Stomach smooth muscle (tissue), 2 donors: ENCODE measurements around the gene SHB.
"Not testable (repeated sequence)": the region's sequence is repeated elsewhere in the genome, so short reads cannot be mapped to it uniquely, and the experiment has no call there.

Experiments
- H3K27ac ChIP-seq: one replicate; pipeline ENCODE4 v1.7.0; 2013; ENCODE audit warnings: mild to moderate bottlenecking, low read length, inconsistent platforms
- H3K27me3 ChIP-seq, 2 donors: one replicate each; pipeline ENCODE4 v1.7.0; 2013; ENCODE audit warnings: low read length in 2 of 2; ENCODE audit not compliant: insufficient read depth in 2 of 2, control insufficient read depth in 1 of 2
- H3K36me3 ChIP-seq, 2 donors: one replicate each; pipeline ENCODE4 v1.7.0; 2013; ENCODE audit warnings: low read length in 2 of 2; ENCODE audit not compliant: control insufficient read depth in 2 of 2, insufficient read depth in 2 of 2
- H3K4me1 ChIP-seq: one replicate; pipeline ENCODE4 v1.7.0; 2013; ENCODE audit warnings: low read length; ENCODE audit not compliant: control insufficient read depth, insufficient read depth
- H3K4me3 ChIP-seq, 2 donors: one replicate each; pipeline ENCODE4 v1.7.0; 2013; ENCODE audit warnings: low read length in 2 of 2
- H3K9ac ChIP-seq, 2 donors: one replicate each; pipeline ENCODE4 v1.7.0; 2013; ENCODE audit warnings: low read length in 2 of 2, mild to moderate bottlenecking in 1 of 2
- H3K9me3 ChIP-seq, 2 donors: one replicate each; pipeline ENCODE4 v1.7.0; 2013; ENCODE audit warnings: low read length in 2 of 2; ENCODE audit not compliant: control insufficient read depth in 2 of 2
- donor health status: healthy.
- donor health status: Pancreatic carcinoma.

The SHB gene

DNA sequence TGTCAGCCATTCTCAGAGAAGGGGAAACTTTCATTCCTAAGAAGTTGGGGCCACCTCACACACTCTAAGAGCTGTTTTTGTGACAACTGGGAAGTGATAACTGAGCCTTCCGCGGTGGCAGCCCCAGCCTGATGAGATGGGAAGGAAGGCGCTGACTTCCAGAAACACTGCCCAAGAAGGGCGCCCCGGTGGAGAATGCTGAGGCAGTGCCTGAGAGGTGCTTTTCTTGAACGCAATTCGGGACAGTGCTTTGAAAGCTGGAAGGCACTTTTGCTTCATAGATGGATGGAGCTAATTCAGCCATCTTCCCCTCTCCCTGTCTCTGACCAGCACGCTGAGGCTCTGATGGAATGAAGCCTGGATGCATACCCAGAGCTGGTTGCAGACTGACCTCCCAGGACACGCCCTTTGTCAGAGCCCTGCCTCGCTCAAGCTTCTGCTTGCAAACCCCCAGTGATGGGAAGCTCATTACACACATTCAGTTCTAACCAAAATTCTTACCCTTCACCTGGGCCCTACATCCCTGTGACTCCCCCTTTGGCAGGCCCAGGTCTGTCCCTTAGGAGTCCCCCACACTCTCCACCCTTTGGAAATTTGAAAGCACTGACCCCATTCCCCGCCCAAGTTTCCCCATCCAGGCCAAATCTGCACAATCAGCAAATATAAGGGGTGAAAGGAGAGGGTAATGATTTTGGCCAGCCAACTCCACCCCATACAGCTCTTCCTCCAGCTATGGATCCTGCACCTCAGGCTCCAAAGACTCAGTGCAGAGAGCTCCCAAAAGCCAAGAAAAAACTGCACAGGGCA is 98.5 kb downstream of the SHB start:
- H3K27me3 ChIP-seq: no peaks in the 10 kb centered on the region
- peaks cover 7% of the 10 kb centered on the region for H3K4me1 ChIP-seq
- no peak overlapping the region for H3K9ac ChIP-seq
- H3K27ac ChIP-seq: no peak overlapping the region
- H3K36me3 ChIP-seq: peaks cover 0 to 5% of the 10 kb centered on the region in 2 donors
- no peak overlapping the region for H3K4me3 ChIP-seq
- H3K9me3 ChIP-seq: no peaks in the 10 kb centered on the region

DNA sequence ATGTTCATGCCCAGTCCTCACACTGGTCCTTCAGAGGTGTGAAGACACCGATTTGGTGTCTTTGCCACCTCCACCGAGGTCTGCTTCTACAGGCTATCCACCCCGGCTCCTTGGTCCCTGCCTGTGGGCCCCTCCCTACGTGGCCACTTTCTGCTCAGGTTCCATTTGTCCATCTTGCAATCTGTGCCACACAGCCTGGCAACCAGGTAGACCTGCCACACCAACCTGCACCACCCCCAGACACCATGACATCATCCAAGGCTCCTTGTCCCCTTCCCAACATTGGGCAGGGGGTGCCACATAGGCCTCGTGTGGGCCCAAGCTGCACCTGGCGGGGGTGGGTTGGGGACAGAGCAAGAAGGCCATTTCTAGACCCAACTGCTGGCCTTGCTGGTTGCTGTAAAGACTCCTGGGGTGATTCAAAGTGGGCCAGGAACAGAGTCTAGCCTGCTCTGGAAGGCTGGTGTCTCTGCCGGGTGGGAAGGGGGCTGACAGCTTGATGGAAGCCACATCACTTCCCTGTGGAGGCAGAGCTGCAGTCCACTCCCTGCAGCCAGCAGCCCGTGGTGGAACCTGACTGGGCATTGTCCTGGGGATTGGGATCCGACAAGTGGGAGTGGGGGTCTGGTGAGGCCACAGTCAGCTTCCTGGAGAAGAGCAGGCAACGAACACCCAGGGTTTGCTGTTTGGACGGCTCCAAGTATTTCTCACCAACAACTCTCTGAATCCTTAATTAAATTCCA is 99.3 kb downstream of the SHB start:
- Histone ChIP-seq H3K9ac (no peak overlapping the region), H3K36me3 (peaks cover 0 to 5% of the 10 kb centered on the region in 2 donors), H3K27ac (no peak overlapping the region), H3K27me3 (no peaks in the 10 kb centered on the region), H3K4me1 (peaks cover 10% of the 10 kb centered on the region), H3K9me3 (no peaks in the 10 kb centered on the region), H3K4me3 (no peak overlapping the region)

DNA sequence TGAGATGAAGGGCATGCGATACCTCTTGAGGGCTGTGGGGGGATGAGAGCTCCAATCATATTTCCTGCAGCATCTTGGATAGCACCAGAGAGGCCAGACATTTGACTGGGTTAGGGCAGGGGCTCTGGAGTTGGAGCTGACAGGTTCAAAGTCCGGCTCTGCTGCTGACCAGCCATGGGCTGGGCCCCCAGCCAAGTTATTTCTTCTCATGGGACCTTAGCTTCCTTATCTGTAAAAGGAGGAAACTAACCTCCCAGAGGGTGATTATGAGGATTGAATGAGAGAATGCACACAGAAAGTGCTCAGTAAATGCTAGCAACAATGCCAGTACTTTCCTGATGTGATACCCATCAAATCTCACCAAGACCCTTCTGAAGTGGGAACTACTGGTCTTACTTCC is 99.9 kb downstream of the SHB start:
- peaks cover 11% of the 10 kb centered on the region for H3K4me1 ChIP-seq

DNA sequence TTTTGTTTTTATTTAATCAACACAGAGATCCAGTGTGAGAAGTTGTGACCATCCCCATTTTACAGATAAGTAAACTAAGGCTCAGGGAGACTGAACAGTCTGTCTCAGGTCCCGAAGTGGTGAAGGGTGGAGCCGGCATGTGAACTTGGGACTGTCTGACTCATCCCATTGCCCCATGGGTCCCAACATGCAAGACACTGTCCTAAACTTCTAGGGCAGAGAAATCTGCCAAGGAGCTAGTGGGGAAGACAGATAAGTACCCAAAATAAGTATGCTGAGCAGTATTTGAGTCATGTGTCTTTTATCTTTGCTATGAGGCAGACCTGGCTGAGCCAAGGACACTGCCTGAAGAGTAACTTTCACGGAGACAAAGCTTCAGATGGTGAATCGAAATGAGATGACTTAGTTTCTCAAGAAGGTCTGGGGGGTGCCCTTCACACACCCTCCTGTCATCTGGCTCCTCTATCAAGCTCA is 100.8 kb downstream of the SHB start:
- H3K4me3 ChIP-seq: no peak overlapping the region
- H3K27ac ChIP-seq: no peak overlapping the region
- no peaks in the 10 kb centered on the region for H3K9me3 ChIP-seq
- peaks cover 0 to 4% of the 10 kb centered on the region in 2 donors for H3K36me3 ChIP-seq
- H3K9ac ChIP-seq: no peak overlapping the region
- H3K27me3 ChIP-seq: no peaks in the 10 kb centered on the region
- H3K4me1 ChIP-seq: peaks cover 13% of the 10 kb centered on the region

More for the DNA sequence above, 99.9 kb downstream of the SHB start:
- Histone ChIP-seq H3K27me3 (no peaks in the 10 kb centered on the region), H3K4me3 (no peak overlapping the region), H3K9me3 (no peaks in the 10 kb centered on the region), H3K27ac (no peak overlapping the region), H3K9ac (no peak overlapping the region), H3K36me3 (peaks cover 0 to 5% of the 10 kb centered on the region in 2 donors)

DNA sequence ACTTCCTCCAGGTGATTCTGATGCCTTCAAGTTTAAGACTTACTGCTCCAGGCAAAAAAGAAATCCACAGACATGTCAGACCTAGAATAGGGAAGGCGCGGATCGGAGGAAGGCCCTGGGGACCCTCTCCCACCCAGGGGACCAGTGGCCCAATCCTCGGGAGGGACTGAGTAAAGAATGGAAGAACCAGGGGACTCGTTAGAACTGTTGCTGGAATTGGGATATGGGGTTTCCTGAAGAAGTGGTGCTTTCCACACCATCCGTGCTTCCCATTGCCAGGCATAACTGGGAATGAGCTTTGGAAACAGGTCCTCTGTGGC is 101.3 kb downstream of the SHB start:
- no peaks in the 10 kb centered on the region for H3K27me3 ChIP-seq
- no peaks in the 10 kb centered on the region for H3K9me3 ChIP-seq
- H3K27ac ChIP-seq: no peak overlapping the region
- H3K4me1 ChIP-seq: peaks cover 13% of the 10 kb centered on the region
- H3K36me3 ChIP-seq: peaks cover 0 to 4% of the 10 kb centered on the region in 2 donors
- H3K4me3 ChIP-seq: no peak overlapping the region
- H3K9ac ChIP-seq: no peak overlapping the region

DNA sequence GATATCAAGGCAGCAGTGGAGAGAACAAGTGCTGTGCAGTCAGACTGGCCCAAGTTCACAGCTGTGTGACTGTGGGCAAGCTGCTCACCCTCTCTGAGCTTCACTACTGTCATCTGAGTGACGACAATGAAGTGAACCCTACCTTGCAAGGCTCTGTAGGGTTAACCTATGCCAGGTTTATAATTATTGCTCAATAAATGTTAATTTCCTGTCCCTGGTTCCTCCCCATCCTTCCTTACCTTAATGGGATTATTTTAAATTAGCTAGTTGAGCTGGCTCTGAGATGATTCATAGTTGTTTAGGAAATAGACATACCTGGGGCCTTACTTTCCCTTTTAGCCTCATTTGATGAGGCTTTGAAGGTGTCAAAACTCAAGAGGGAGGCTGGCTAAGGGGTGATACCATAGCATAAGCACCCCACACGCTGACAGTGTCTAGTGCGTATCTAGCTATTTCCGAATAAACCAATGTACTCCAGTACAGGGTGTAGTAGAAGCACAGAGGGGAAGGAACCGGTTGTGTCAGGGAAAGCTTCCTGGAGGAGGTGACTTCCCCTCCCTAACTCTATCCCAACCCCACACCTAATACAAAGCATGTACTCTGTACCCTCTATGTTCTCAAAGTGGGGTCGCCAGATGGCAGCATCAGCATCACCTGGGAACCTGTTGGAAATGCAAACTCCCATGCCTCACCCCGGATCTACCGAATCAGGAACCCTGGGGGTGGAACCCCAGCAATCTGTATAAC is 101.8 kb downstream of the SHB start:
- Histone ChIP-seq H3K36me3 (peaks cover 0 to 4% of the 10 kb centered on the region in 2 donors), H3K27me3 (no peaks in the 10 kb centered on the region), H3K9ac (no peak overlapping the region), H3K4me3 (no peak overlapping the region), H3K9me3 (no peaks in the 10 kb centered on the region), H3K4me1 (peaks cover 13% of the 10 kb centered on the region), H3K27ac (no peak overlapping the region)

DNA sequence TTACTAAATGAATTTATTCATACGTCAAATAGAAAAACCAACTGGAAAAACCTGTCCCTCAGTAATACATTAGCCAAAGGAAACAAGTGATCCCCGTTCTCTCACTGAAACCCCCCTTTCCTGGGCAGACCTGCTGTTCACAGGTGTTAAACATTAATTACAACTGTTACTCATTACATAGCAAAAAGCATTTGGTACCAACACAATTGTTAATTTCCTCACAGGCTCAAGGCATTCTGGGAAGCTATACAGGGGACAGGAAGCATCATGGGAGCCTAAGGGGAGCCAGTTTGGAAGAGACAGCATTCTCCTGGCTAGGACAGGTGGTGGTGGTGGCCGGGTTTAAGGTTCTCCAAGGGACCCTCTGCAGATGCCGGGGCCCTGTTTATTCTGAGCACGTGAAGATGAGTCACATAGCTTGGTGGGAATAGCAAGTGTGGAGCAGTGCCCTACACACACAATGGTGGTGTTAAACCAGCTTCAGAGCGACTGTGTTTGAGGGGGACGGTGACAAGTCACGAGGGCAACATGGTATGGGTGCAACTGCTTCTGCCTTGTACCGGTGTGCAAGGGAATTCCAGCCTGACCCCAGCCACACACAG is 102.5 kb downstream of the SHB start:
- Histone ChIP-seq H3K27me3 (no peaks in the 10 kb centered on the region), H3K4me1 (peaks cover 13% of the 10 kb centered on the region), H3K27ac (no peak overlapping the region), H3K9ac (no peak overlapping the region), H3K36me3 (peaks cover 0 to 4% of the 10 kb centered on the region in 2 donors), H3K9me3 (no peaks in the 10 kb centered on the region), H3K4me3 (no peak overlapping the region)

DNA sequence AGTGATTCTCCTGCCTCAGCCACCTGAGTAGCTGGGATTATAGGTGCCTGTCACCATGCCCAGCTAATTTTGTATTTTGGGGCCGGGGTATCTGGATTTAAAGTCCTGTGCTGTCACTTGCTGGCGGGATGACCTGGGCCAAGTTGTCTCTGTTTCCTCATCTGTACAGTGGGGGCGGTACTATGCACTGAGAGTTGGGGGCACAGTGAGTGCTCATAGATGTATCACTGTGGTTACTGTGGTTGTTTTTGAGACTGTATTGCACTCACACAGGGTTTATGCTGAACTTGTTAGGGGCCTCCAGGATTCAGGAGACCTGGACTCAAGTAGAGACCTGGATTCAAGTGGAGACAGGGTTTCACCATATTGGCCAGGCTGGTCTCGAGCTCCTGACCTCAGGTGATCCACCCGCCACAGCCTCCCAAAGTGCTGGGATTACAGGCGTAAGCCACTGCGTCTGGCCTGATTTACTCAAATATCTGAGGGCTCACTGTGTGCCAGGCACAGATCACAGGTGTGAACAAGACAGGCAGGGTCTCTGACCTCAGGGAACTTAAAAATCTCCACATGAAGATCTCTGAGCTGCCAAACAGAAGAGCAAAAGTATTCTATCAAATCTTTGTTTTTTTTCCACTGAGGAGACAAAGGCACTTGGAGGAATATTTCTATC is 103.2 kb downstream of the SHB start:
- not testable (repeated sequence) for H3K27ac ChIP-seq, H3K9me3 ChIP-seq, H3K27me3 ChIP-seq, H3K4me3 ChIP-seq, H3K9ac ChIP-seq, H3K36me3 ChIP-seq
- peaks cover 13% of the 10 kb centered on the region for H3K4me1 ChIP-seq

DNA sequence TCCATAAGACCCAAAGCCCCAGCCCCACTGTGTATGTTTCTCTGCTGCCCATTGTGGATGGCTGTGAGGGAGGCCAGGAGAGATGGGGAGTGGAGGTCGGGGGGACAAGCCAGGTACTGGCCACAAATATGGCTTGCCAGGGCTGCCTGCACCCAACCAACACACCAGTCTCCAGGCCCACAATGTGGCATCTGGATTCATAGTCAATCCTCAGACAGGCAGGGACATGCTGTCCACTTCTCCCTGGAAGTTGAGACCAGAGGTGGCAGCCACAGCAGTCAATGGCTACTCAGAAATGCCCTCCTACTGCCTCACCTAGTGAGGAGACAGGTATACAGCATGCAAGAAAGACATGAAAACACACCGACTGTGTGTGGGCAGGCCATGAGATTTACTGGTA is 103.9 kb downstream of the SHB start:
- H3K27me3 ChIP-seq: no peaks in the 10 kb centered on the region
- H3K36me3 ChIP-seq: peaks cover 0 to 4% of the 10 kb centered on the region in 2 donors
- H3K9me3 ChIP-seq: no peaks in the 10 kb centered on the region
- peaks cover 13% of the 10 kb centered on the region for H3K4me1 ChIP-seq
- no peak overlapping the region for H3K4me3 ChIP-seq
- H3K27ac ChIP-seq: no peak overlapping the region
- H3K9ac ChIP-seq: no peak overlapping the region

DNA sequence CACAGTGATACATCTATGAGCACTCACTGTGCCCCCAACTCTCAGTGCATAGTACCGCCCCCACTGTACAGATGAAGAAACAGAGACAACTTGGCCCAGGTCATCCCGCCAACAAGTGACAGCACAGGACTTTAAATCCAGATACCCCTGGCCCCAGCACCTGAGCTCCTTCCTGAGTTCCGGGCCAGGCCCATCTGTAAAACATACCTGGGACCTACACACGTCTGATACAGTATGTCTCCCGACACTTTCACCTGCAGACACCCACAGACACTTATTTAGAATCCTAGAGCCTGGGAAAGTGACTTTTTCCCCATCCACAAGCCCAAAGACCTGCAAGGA is 104.3 kb downstream of the SHB start:
- Histone ChIP-seq H3K27me3 (no peaks in the 10 kb centered on the region), H3K27ac (no peak overlapping the region), H3K4me3 (no peak overlapping the region), H3K9ac (no peak overlapping the region), H3K4me1 (peaks cover 12% of the 10 kb centered on the region), H3K36me3 (peaks cover 0 to 4% of the 10 kb centered on the region in 2 donors), H3K9me3 (no peaks in the 10 kb centered on the region)
